H9 (cell line): ENCODE measurements around the gene ASMTL. TPM values are rescaled to one million over a fixed set of nuclear protein-coding genes. Genes with fewer than 3 reads are reported as not detected.

Source experiments
- DNase-seq: peaks from one replicate; pipeline ENCODE4 v3.0.0-alpha.2; 2017
- H2AFZ ChIP-seq: one replicate; pipeline ENCODE4 v1.6.1; 2013; ENCODE audit warnings: mild to moderate bottlenecking, low read length, control low read depth, moderate library complexity
- H2AK5ac ChIP-seq: 2 replicates; pipeline ENCODE4 v1.6.1; 2013; ENCODE audit warnings: low read length, control low read depth, mixed read lengths; ENCODE audit not compliant: insufficient read length
- H2BK120ac ChIP-seq: one replicate; pipeline ENCODE4 v1.6.1; 2013; ENCODE audit warnings: low read depth, mild to moderate bottlenecking, low read length, control low read depth, inconsistent platforms; ENCODE audit not compliant: poor library complexity, severe bottlenecking
- H2BK12ac ChIP-seq: 2 replicates; pipeline ENCODE4 v1.6.1; 2013; ENCODE audit warnings: low read length, control low read depth, mixed read lengths, low read depth; ENCODE audit not compliant: insufficient read length
- H2BK15ac ChIP-seq: 2 replicates; pipeline ENCODE4 v1.6.1; 2013; ENCODE audit warnings: low read depth, low read length, control low read depth
- H2BK20ac ChIP-seq: one replicate; pipeline ENCODE4 v1.6.1; 2013; ENCODE audit warnings: low read depth, mild to moderate bottlenecking, low read length, control low read depth, inconsistent platforms; ENCODE audit not compliant: poor library complexity, severe bottlenecking
- H2BK5ac ChIP-seq: 2 replicates; pipeline ENCODE4 v1.6.1; 2013; ENCODE audit warnings: low read length, control low read depth, mixed read lengths; ENCODE audit not compliant: insufficient read length
- H3K14ac ChIP-seq: 2 replicates; pipeline ENCODE4 v1.6.1; 2013; ENCODE audit warnings: low read length, control low read depth; ENCODE audit not compliant: insufficient read depth
- H3K18ac ChIP-seq: 2 replicates; pipeline ENCODE4 v1.6.1; 2013; ENCODE audit warnings: low read depth, mild to moderate bottlenecking, mixed read lengths, low read length, control low read depth; ENCODE audit not compliant: insufficient read length
- H3K23ac ChIP-seq: 2 replicates; pipeline ENCODE4 v1.6.1; 2013; ENCODE audit warnings: low read length, control low read depth, mixed read lengths, low read depth; ENCODE audit not compliant: insufficient read length
- H3K23me2 ChIP-seq: 2 replicates; pipeline ENCODE4 v1.6.1; 2013; ENCODE audit warnings: low read depth, mild to moderate bottlenecking, mixed read lengths, low read length, control low read depth; ENCODE audit not compliant: insufficient read length, poor library complexity, severe bottlenecking
- H3K27ac ChIP-seq: 2 replicates; pipeline ENCODE4 v1.5.1; 2013; ENCODE audit warnings: low read length, control low read depth, mixed read lengths, low read depth; ENCODE audit not compliant: insufficient read length
- H3K27me3 ChIP-seq: 2 replicates; pipeline ENCODE4 v1.6.1; 2013; ENCODE audit warnings: low read length, control low read depth, inconsistent platforms; ENCODE audit not compliant: insufficient read depth
- H3K4ac ChIP-seq: 2 replicates; pipeline ENCODE4 v1.6.1; 2013; ENCODE audit warnings: low read depth, mild to moderate bottlenecking, control low read depth, inconsistent platforms, low read length, moderate library complexity
- H3K4me1 ChIP-seq: 2 replicates; pipeline ENCODE4 v1.6.1; 2013; ENCODE audit warnings: low read length, control low read depth, inconsistent platforms; ENCODE audit not compliant: insufficient read depth
- H3K4me2 ChIP-seq: 2 replicates; pipeline ENCODE4 v1.6.1; 2013; ENCODE audit warnings: low read length, control low read depth, mixed read lengths; ENCODE audit not compliant: insufficient read length, insufficient read depth
- H3K56ac ChIP-seq: 2 replicates; pipeline ENCODE4 v1.6.1; 2013; ENCODE audit warnings: low read depth, mild to moderate bottlenecking, mixed read lengths, low read length, control low read depth; ENCODE audit not compliant: insufficient read length
- H3K79me1 ChIP-seq: 2 replicates; pipeline ENCODE4 v1.6.1; 2013; ENCODE audit warnings: low read depth, mild to moderate bottlenecking, moderate library complexity, low read length, control low read depth, inconsistent platforms; ENCODE audit not compliant: insufficient read depth, poor library complexity, severe bottlenecking
- H3K79me2 ChIP-seq: 2 replicates; pipeline ENCODE4 v1.6.1; 2013; ENCODE audit warnings: low read length, control low read depth, inconsistent platforms; ENCODE audit not compliant: insufficient read depth
- H3K9ac ChIP-seq: 2 replicates; pipeline ENCODE4 v1.6.1; 2013; ENCODE audit warnings: low read length, control low read depth, mixed read lengths; ENCODE audit not compliant: insufficient read length; ENCODE audit errors: extremely low read depth
- H3K9me3 ChIP-seq: one replicate; pipeline ENCODE4 v1.6.1; 2013; ENCODE audit warnings: low read depth, low read length, inconsistent platforms; ENCODE audit not compliant: control insufficient read depth
- H3T11ph ChIP-seq: one replicate; pipeline ENCODE4 v1.6.1; 2013; ENCODE audit warnings: mild to moderate bottlenecking, low read length, control low read depth, inconsistent platforms
- H4K20me1 ChIP-seq: one replicate; pipeline ENCODE4 v1.6.1; 2013; ENCODE audit not compliant: control insufficient read depth, insufficient read length, insufficient read depth
- H4K5ac ChIP-seq: 2 replicates; pipeline ENCODE4 v1.6.1; 2013; ENCODE audit warnings: low read depth, mild to moderate bottlenecking, mixed read lengths, low read length, control low read depth; ENCODE audit not compliant: insufficient read length
- H4K8ac ChIP-seq: replicated peaks from 2 replicates; pipeline ENCODE4 v1.6.1; 2013; ENCODE audit warnings: low read length, control low read depth, mixed read lengths, low read depth; ENCODE audit not compliant: insufficient read length
- H4K91ac ChIP-seq: 2 replicates; pipeline ENCODE4 v1.6.1; 2013; ENCODE audit warnings: low read depth, mild to moderate bottlenecking, moderate library complexity, mixed read lengths, low read length, control low read depth; ENCODE audit not compliant: insufficient read length
- H3K27ac Mint-ChIP-seq, 3 experiments: 2 replicates in 2 of 3; 3 replicates in 1 of 3; pipeline ENCODE4 v1.8.0; 2020 to 2021; ENCODE audit warnings: mixed read lengths in 3 of 3, mild to moderate bottlenecking in 1 of 3, moderate library complexity in 1 of 3
- H3K27me3 Mint-ChIP-seq: 2 replicates; pipeline ENCODE4 v1.8.0; 2021; ENCODE audit warnings: low read depth, mild to moderate bottlenecking, moderate library complexity, mixed read lengths
- H3K36me3 Mint-ChIP-seq, 3 experiments: 2 replicates in 2 of 3; 3 replicates in 1 of 3; pipeline ENCODE4 v1.8.0; 2020 to 2021; ENCODE audit warnings: low read depth in 3 of 3, mixed read lengths in 3 of 3; ENCODE audit not compliant: insufficient read depth in 1 of 3
- H3K4me1 Mint-ChIP-seq, 2 experiments: 2 replicates each; pipeline ENCODE4 v1.8.0; 2020; ENCODE audit warnings: mixed read lengths in 2 of 2
- H3K4me3 Mint-ChIP-seq, 2 experiments: 2 replicates in 1 of 2; 3 replicates in 1 of 2; pipeline ENCODE4 v1.8.0; 2020 to 2021; ENCODE audit warnings: mild to moderate bottlenecking in 2 of 2, mixed read lengths in 2 of 2, moderate library complexity in 1 of 2
- H3K9me3 Mint-ChIP-seq, 2 experiments: 2 replicates in 1 of 2; 3 replicates in 1 of 2; pipeline ENCODE4 v1.8.0; 2020; ENCODE audit warnings: mild to moderate bottlenecking in 2 of 2, mixed read lengths in 2 of 2, moderate library complexity in 1 of 2
- WGBS: extraction: QIAGEN DNeasy Blood & Tissue Kit; methylation state at CpG from one replicate; pipeline ENCODE4 v1.1.7; 2013; ENCODE audit warnings: missing lambda C conversion rate, low lambda C conversion rate, mixed read lengths; ENCODE audit not compliant: insufficient read length; ENCODE audit errors: extremely low coverage; 5-methylcytosine and 5-hydroxymethylcytosine counted together
- total RNA-seq: library from RNA; stranded (reverse); gene quantifications from 2 replicates; pipeline ENCODE4 v1.2.1, GENCODE V29; 2021
- TF ChIP-seq, protein P1 (sequence below): fragments of 200-600 bp; sonication (generic); conservative IDR thresholded peaks from 3 replicates; pipeline ENCODE4 v1.8.0; 2021; ENCODE audit warnings: antibody characterized with exemption, mild to moderate bottlenecking

Gene ASMTL
- total RNA-seq, 1 experiment from 2014 or later = 59.8 TPM

GRCh38 chrX:1400049-1400448 is 52.7 kb downstream of the ASMTL start:
- Histone ChIP-seq H4K20me1 (peaks cover 2% of the 10 kb centered on the region), H4K91ac (no peak overlapping the region), H3K56ac (no peak overlapping the region), H4K8ac (no peak overlapping the region), H3K18ac (no peak overlapping the region), H3K4ac (no peak overlapping the region), H3K23ac (no peak overlapping the region), H3K79me2 (no peaks in the 10 kb centered on the region; the same call in 1 of the 2 replicates), H3K14ac (no peak overlapping the region), H3T11ph (no peak overlapping the region), H2AFZ (no peak overlapping the region), H2BK120ac (no peak overlapping the region), H3K79me1 (peaks cover 8% of the 10 kb centered on the region), H3K27ac (no peak overlapping the region), H2BK15ac (no peak overlapping the region), H2BK5ac (no peak overlapping the region), H2BK12ac (no peak overlapping the region), H3K27me3 (no peaks in the 10 kb centered on the region), H3K4me1 (no peaks in the 10 kb centered on the region; the same call in 1 of the 2 replicates), H2AK5ac (no peak overlapping the region), H3K4me2 (no peak overlapping the region), H3K9me3 (no peaks in the 10 kb centered on the region), H3K23me2 (no peaks in the 10 kb centered on the region), H4K5ac (no peak overlapping the region), H2BK20ac (no peak overlapping the region), H3K9ac (no peak overlapping the region)
- H3K4me1 Mint-ChIP-seq = peaks cover 9 to 14% of the 10 kb centered on the region in 2 experiments
- DNase-seq = no peak
- TF ChIP-seq, protein P1, sequence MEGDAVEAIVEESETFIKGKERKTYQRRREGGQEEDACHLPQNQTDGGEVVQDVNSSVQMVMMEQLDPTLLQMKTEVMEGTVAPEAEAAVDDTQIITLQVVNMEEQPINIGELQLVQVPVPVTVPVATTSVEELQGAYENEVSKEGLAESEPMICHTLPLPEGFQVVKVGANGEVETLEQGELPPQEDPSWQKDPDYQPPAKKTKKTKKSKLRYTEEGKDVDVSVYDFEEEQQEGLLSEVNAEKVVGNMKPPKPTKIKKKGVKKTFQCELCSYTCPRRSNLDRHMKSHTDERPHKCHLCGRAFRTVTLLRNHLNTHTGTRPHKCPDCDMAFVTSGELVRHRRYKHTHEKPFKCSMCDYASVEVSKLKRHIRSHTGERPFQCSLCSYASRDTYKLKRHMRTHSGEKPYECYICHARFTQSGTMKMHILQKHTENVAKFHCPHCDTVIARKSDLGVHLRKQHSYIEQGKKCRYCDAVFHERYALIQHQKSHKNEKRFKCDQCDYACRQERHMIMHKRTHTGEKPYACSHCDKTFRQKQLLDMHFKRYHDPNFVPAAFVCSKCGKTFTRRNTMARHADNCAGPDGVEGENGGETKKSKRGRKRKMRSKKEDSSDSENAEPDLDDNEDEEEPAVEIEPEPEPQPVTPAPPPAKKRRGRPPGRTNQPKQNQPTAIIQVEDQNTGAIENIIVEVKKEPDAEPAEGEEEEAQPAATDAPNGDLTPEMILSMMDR = no peak
- H3K36me3 Mint-ChIP-seq = peaks cover 19 to 57% (median 25%) of the 10 kb centered on the region in 3 experiments
- no peaks in the 10 kb centered on the region for H3K9me3 Mint-ChIP-seq
- H3K27me3 Mint-ChIP-seq = no peaks in the 10 kb centered on the region
- no CpG with 5 or more reads among the region's 12 CpGs for WGBS
- H3K27ac Mint-ChIP-seq = no peak overlapping the region
- H3K4me3 Mint-ChIP-seq = no peak overlapping the region
